Measurements from ENCODE around the gene STUB1.

STUB1 gene

DNA sequence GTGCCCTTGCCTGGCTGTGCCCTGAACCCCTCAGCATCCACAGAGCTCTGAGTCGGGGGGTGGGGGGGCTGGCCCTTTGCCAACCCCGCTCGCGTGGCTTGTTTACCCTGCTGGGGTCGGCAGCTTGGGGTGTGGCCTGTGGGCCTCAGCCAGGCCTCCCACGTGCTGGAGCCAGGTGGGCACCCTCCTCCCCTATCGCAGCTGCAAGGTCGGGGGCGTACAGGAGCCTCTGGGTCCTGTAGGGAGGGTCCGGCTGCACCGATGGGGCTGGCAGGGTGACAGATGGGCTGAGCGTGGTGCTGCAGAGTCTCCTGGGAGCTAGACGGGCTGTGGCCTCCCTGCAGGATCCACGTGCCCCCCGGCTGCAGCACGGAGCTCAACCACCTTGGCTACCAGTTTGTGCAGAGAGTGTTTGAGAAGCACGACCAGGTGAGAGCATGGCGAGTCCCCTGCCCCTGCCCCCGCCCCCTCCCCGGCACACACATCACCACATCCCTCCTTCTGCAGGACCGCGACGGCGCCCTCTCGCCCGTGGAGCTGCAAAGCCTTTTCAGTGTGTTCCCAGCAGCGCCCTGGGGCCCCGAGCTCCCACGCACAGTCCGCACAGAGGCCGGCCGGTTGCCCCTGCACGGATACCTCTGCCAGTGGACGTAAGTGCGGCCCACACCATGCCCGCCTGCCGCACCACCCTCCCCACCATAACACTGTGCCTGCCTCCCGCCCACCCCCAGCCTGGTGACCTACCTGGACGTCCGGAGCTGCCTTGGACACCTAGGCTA is 8.7 kb upstream of the STUB1 start:
- TF ChIP-seq, protein P1, sequence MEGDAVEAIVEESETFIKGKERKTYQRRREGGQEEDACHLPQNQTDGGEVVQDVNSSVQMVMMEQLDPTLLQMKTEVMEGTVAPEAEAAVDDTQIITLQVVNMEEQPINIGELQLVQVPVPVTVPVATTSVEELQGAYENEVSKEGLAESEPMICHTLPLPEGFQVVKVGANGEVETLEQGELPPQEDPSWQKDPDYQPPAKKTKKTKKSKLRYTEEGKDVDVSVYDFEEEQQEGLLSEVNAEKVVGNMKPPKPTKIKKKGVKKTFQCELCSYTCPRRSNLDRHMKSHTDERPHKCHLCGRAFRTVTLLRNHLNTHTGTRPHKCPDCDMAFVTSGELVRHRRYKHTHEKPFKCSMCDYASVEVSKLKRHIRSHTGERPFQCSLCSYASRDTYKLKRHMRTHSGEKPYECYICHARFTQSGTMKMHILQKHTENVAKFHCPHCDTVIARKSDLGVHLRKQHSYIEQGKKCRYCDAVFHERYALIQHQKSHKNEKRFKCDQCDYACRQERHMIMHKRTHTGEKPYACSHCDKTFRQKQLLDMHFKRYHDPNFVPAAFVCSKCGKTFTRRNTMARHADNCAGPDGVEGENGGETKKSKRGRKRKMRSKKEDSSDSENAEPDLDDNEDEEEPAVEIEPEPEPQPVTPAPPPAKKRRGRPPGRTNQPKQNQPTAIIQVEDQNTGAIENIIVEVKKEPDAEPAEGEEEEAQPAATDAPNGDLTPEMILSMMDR (IDR thresholded peaks at IDR 0.05; ENCODE audit: low read depth, low read length, missing control alignments): no peak
- H3K4me3 ChIP-seq (replicated peaks; ENCODE audit: low read depth, low read length): no peak overlapping the region
- DNase-seq (ENCODE audit: extremely low read depth, low read depth): no peak

DNA sequence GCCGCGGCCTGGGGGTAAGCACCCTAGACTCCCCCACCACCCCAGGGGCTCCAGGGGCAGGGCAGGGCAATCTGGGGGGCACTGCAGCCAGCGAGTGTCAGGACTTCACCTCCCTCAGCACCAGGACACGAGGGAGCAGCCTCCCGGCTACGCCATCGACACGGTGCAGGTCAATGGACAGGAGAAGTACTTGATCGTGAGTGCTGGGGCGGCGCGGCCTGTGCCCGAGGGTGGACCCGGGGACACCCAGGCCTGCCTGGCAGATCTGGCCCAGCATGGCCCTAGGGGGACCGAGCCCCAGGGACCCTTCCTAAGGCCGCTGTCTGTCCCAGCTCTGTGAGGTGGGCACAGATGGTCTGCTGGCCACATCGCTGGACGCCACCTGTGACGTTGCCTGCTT is 7.8 kb upstream of the STUB1 start:
- TF ChIP-seq, protein P1 (IDR thresholded peaks at IDR 0.05; ENCODE audit: low read depth, low read length, missing control alignments): no peak
- no peak overlapping the region for H3K4me3 ChIP-seq (replicated peaks; ENCODE audit: low read depth, low read length)
- no peak for DNase-seq (ENCODE audit: extremely low read depth, low read depth)

DNA sequence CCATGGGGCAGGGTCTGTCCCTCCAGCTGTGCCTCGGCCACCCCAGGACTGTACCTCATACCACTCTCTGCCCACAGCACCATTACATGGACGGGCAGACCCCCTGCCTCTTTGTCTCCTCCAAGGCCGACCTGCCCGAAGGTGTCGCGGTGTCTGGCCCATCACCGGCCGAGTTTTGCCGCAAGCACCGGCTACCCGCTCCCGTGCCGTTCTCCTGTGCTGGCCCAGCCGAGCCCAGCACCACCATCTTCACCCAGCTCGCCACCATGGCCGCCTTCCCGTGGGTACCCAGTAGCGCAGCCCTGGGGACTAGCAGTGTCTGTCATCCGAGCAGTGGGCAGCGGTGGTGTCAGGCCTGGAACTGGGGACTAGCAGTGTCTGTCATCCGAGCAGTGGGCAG is 7.4 kb upstream of the STUB1 start:
- no peak overlapping the region for H3K4me3 ChIP-seq (replicated peaks; ENCODE audit: low read depth, low read length)
- no peak for DNase-seq (ENCODE audit: extremely low read depth, low read depth)
- TF ChIP-seq, protein P1 (IDR thresholded peaks at IDR 0.05; ENCODE audit: low read depth, low read length, missing control alignments): no peak

DNA sequence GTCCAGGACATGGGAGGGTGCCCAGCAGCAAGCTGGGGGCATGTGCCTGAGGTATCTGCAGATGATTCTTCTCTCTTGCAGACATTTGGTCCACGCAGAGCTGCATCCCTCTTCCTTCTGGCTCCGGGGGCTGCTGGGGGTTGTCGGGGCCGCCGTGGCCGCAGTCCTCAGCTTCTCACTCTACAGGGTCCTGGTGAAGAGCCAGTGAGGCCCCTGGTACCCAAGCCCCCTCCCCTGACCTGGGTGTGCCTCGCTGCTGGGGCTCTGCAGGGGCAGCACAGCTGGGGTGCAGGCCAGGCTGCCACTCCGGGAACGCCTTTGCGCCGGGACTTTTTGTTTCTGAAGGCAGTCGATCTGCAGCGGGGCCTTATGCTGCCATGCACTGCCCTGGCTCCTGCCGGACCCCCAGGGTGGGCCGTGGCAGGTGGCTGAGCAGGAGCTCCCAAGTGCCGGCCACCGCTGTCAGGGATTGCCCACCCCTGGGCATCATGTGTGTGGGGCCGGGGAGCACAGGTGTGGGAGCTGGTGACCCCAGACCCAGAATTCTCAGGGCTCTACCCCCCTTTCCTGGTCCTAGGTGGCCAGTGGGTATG is 6.7 kb upstream of the STUB1 start:
- DNase-seq (ENCODE audit: extremely low read depth, low read depth): no peak
- H3K4me3 ChIP-seq (replicated peaks; ENCODE audit: low read depth, low read length): no peak overlapping the region
- TF ChIP-seq, protein P1 (IDR thresholded peaks at IDR 0.05; ENCODE audit: low read depth, low read length, missing control alignments): no peak

DNA sequence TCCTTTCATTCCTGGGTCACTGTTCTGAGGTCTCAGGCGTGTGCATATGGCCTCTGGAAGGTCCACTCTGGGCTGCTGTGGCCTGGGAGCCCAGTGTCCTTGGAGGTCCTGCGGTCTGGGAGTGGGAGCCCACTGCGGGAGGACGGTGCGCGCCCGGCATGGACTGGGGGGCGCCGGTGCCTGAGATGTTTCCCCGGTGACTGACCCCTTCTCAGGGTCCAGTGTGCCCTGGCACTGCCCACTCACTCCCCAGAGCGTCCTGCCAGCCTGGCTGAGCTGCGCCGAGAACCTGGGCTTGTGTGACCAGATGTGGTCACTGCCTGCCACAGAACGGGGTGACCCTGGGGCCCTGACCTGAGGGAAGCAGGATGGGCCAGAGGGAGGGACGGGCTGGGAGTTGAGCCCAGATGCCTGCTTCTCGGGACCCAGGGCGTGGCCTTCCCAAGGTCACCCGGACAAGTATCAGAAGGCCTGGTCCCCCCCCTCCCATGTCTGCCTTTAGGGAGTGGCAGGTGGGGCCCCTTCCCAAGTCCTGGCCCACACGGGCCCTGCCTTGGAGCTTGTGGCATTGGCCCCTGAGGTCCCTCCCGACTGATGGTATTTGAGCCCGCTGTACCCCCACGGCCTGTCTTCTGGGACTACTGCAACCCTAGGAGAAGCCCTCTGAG is 5.9 kb upstream of the STUB1 start:
- TF ChIP-seq, protein P1 (IDR thresholded peaks at IDR 0.05; ENCODE audit: low read depth, low read length, missing control alignments): no peak
- no peak overlapping the region for H3K4me3 ChIP-seq (replicated peaks; ENCODE audit: low read depth, low read length)

DNA sequence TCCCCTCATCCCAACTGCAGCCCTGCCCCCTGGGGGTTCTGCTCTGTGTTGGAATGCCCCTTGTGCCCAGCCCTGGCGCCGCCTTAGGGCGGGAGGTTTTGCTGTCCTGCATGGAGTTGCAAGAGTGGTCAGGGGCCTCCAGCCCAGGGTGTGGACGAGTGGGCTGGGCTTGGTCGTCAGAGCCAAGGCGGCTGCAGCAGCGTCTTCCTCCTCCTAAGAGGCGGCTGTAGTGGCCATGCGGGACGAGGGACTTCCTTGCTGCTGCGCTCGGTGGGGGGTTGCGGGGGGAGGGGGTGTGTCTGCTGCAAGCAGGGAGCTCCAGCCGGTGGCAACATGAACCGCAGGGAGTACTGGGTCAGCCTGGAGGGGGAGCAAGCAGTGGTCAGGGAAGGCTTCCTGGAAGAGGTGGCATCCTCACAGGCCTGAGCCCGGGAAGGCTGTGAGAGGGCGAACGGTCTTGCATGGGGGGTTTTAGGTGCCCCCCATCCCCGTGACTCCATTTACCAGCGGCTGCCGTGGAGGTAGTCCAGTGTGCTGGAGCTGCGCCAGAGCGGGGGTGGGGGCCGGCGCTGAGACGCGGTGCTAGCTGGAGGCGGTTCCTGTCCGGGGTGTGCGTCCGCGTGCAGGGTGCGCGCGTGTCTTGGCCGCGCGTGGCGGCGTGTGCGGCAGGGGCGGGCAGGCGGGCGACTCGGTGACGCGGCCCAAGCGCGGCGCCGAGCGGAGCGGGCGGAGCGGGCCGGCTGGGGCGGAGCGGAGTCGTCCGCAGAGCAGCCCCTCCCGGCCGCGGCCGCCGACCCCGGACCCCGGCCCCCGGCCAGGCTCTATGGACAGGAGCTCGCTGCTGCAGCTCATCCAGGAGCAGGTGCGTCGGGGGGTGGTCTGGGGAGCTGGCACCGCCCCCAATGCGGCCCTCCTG is 5.0 kb upstream of the STUB1 start, which contains the start of gene RHBDL1:
RHBDL1 (plus strand) TSS at position 704 of the 916 bp plus-strand sequence; CDS start at position 824, 120 bp downstream.
- DNase-seq (ENCODE audit: extremely low read depth, low read depth): no peak
- H3K4me3 ChIP-seq (replicated peaks; ENCODE audit: low read depth, low read length): peak within 1 kb of the TSS; percentile 20; the same call in 1 of the 2 replicates

More for the DNA sequence above, 5.9 kb upstream of the STUB1 start:
- no peak for DNase-seq (ENCODE audit: extremely low read depth, low read depth)

More for the DNA sequence above, 5.0 kb upstream of the STUB1 start, which contains the start of gene RHBDL1:
- TF ChIP-seq, protein P1 (IDR thresholded peaks at IDR 0.05; ENCODE audit: low read depth, low read length, missing control alignments): no peak

Measured in HFF-Myc (cell line).